CD4-positive, alpha-beta T cell treated with Interleukin-6 for 4 hours (primary cell): ENCODE measurements around the gene LGALS16.
"Not testable (repeated sequence)": the region's sequence is repeated elsewhere in the genome, so short reads cannot be mapped to it uniquely, and the experiment has no call there.

Source experiments
- DNase-seq: peaks from one replicate; pipeline ENCODE4 v3.0.0-alpha.2; 2020; ENCODE audit warnings: mixed read lengths

The LGALS16 gene

GRCh38 chr19:39655613-39656012 lies at the start of gene LGALS16:
TSS of gene LGALS16 (plus strand) at chr19:39655913. CDS start at chr19:39655962, 49 bp downstream.
- no peak for DNase-seq

- no peak for DNase-seq
Measured at GRCh38 chr19:39607021-39607420, 48.7 kb upstream of the LGALS16 start.

- DNase-seq = no peak
Measured at GRCh38 chr19:39607561-39607960, 48.2 kb upstream of the LGALS16 start.

GRCh38 chr19:39613597-39613996 lies 42.1 kb upstream of the LGALS16 start:
- no peak for DNase-seq

GRCh38 chr19:39617745-39618144 lies 38.0 kb upstream of the LGALS16 start:
- DNase-seq = no peak

GRCh38 chr19:39623946-39624345 lies 31.8 kb upstream of the LGALS16 start:
- no peak for DNase-seq

GRCh38 chr19:39627631-39628030 lies 28.1 kb upstream of the LGALS16 start:
- not testable (repeated sequence) for DNase-seq

GRCh38 chr19:39631178-39631577 lies 24.5 kb upstream of the LGALS16 start:
- DNase-seq = no peak

GRCh38 chr19:39631626-39632025 lies 24.1 kb upstream of the LGALS16 start:
- no peak for DNase-seq

GRCh38 chr19:39637891-39638290 lies 17.8 kb upstream of the LGALS16 start:
- no peak for DNase-seq

GRCh38 chr19:39641773-39642172 lies 13.9 kb upstream of the LGALS16 start:
- no peak for DNase-seq

GRCh38 chr19:39643591-39643990 lies 12.1 kb upstream of the LGALS16 start:
- no peak for DNase-seq

- no peak for DNase-seq
Measured at GRCh38 chr19:39645800-39646411, 9.8 kb upstream of the LGALS16 start.

GRCh38 chr19:39647918-39648317 lies 7.8 kb upstream of the LGALS16 start:
- DNase-seq = no peak

- DNase-seq = no peak
Measured at GRCh38 chr19:39659791-39660190, 4.1 kb downstream of the LGALS16 start.

GRCh38 chr19:39660661-39661060 lies 4.9 kb downstream of the LGALS16 start:
- DNase-seq = no peak

GRCh38 chr19:39661565-39661964 lies 5.9 kb downstream of the LGALS16 start:
- no peak for DNase-seq

- not testable (repeated sequence) for DNase-seq
Measured at GRCh38 chr19:39669860-39670259, 14.1 kb downstream of the LGALS16 start.

GRCh38 chr19:39670998-39671397 lies 15.3 kb downstream of the LGALS16 start:
- no peak for DNase-seq

GRCh38 chr19:39671739-39672363 lies 16.1 kb downstream of the LGALS16 start:
- DNase-seq = peak; percentile 63

GRCh38 chr19:39672473-39672872 lies 16.8 kb downstream of the LGALS16 start:
- no peak for DNase-seq

- not testable (repeated sequence) for DNase-seq
Measured at GRCh38 chr19:39673862-39674261, 18.1 kb downstream of the LGALS16 start.

- DNase-seq = no peak
Measured at GRCh38 chr19:39676004-39676403, 20.3 kb downstream of the LGALS16 start.

GRCh38 chr19:39677961-39678889 lies 22.5 kb downstream of the LGALS16 start:
- no peak for DNase-seq
